Measurements from ENCODE around the gene LRSAM1.

The LRSAM1 gene

DNA sequence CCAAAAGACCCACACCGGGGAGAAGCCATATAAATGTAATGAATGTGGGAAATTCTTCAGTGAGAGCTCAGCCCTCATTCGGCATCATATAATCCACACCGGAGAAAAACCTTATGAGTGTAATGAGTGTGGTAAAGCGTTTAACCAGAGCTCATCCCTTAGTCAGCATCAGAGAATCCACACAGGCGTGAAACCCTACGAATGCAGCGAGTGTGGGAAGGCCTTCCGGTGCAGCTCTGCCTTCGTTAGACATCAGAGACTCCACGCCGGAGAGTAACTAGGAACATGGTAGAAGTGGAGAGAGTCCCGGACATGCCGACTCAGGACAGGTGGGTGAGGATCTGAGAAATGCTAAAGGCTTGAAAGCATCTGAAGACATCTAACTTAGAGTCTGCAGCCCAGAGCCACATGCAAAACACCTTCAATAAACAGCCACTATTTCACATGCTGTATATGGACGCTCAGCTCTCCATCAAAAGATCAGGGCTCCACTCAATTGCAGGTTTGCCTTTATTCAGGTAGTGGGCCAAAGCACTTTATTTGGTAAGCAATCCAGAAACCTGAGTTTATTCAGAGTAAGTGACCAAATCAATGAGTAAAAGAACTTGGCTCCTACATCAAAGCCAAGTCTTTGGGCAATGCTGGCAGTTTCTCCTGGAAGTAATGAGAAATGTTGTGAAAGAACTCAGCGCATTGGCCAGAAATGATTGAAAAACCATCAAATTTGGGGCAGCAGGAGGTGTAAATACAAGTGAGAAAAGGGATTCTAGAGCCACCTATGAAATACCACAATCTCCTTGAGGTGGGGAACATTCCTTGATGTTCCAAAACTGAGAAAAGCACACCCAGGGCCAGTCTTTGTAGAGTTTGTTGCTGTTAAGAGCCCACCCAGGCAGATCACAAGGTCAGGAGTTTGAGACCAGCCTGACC is 6.1 kb upstream of the LRSAM1 start:
- peak; percentile 31 for TF ChIP-seq POLR2A (IDR thresholded peaks at IDR 0.05; ENCODE audit: low read depth, low read length)
- DNase-seq (ENCODE audit: insufficient read length, low spot score) (no peak), FAIRE-seq (no peak)

DNA sequence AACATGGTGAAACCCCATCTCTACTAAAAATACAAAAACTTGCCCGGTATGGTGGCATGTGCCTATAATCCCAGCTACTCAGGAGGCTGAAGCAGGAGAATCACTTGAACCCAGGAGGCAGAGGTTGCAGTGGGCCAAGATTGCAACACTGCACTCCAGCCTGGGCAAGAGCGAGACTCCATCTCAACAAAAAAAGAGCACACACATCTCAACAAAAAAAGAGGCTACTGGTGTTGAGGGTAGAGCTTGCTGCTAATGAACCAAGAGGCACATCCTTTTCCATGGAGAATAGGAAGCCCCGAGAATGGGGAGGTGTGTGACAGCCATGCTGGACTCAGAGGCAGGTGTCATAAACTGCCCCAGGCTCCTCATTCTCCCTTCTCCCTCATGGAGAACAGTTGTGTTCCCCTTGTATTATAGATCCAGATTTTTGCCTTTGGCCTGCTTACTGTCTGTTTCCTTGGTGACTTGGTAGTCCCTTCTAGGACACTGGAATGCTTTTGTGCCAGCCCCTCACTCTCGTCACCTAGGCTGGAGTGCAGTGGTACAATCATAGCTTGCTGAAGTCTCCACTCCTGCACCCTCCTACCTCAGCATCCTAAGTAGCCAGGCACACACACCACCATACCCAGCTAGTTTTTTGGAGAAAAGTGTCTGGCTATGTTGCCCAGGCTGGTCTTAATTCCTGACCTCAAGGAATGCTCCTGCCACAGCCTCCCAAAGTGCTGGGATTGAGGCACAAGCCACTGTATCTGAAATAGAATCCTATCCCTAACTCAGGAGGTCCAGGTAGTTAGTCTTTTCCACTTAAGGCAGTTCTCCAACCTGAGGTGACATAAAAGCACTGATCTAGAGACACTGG is 5.2 kb upstream of the LRSAM1 start:
- no peak for FAIRE-seq
- no peak for DNase-seq (ENCODE audit: insufficient read length, low spot score)

DNA sequence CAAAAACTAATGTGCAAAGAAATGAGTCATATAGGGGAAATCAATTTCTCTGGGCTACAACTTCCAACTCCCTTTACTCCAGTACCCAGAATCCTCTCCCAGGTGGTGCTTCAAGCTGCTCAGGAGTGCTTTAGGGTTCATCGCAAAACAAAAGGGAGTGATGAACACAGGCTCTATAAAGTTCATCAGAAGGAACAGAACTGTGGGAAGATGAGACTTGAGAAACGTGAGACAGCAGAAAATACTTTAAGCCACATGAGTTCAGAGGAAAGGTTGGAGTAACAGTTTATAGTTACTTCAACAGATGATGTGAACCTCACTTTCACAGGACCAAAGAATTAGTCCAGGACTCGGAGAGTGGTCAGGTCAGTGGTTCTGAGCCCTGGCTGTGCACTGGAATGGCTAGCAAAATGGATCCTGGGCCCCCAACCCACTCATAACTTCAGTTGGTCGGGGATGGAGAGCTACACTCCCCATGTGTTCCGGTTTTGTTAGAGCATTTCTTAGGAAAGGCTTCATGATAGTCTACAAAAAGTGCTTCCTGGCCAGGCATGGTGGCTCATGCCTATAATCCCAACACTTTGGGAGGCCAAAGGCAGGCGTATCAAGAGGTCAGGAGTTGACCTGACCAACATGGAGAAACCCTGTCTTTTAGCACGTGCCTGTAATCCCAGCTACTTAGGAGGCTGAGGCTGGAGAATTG is 4.4 kb upstream of the LRSAM1 start:
- DNase-seq (ENCODE audit: insufficient read length, low spot score) (no peak), FAIRE-seq (no peak)
- no peak for TF ChIP-seq POLR2A (IDR thresholded peaks at IDR 0.05; ENCODE audit: low read depth, low read length)

More for the DNA sequence above, 5.2 kb upstream of the LRSAM1 start:
- TF ChIP-seq POLR2A (IDR thresholded peaks at IDR 0.05; ENCODE audit: low read depth, low read length), result no peak

DNA sequence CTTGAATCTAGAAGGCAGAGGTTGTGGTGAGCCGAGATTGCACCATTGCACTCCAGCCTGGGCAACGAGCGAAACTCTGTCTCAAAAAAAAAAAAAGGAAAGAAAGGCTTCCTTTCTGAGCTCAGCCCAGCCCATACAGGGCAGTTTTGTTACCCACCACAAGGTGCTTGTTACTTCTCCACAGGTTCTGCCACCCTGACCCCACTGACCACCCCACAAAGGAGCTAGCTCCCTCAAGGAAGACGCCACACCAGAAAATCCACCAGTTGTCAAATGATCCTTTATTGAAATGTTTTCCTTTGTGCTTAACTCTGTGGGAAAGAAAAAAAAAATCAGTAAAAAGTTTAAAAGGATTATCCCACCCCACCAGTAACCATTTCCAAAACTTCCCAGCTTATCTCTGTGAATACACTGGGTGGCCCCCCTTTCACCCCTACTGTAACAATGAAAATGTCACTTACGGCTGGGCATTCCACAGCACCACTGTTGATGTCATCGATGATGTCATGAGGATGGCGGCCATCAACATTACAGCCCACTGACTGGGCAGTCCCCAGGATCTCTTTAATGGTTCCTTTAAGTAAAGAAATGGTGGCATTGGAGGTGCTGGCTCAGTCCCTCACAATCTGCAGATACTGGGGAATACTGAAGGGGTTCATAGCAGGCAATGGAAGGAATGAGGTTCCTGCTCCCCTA is 3.7 kb upstream of the LRSAM1 start:
- FAIRE-seq, result no peak
- no peak for DNase-seq (ENCODE audit: insufficient read length, low spot score)
- no peak for TF ChIP-seq POLR2A (IDR thresholded peaks at IDR 0.05; ENCODE audit: low read depth, low read length)

DNA sequence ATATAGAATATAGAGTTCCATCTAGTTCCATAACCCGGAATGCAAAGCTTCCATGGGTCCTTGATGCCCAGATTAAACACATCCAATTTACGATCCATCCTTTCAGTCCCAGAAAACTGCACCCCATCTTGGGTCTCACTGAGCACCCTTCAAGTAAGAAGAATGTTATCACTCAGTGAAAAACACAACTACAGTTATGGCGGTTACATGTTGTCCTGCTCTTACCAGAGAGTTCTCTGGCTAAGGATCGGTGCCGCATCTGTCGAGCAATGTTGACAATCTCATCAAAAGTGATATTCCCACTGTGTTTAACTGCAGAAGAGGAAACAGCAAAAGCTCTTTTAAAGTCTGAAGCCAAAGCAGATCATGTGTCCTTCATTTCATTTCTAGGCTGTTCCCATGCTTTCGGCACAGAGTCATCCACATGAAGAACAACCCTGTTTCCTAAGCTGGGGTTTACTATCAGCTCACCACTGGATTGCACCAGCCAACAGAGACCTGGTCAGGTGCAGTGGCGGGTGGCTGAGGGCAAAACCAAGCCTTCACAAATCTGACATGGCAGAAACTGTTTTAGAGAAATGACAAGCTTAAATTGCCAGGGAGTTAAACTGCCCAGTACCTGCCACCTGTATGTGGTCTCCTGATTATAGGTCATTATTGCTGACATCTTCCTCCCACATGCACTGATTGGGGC is 3.1 kb upstream of the LRSAM1 start:
- DNase-seq (ENCODE audit: insufficient read length, low spot score), result no peak
- no peak for TF ChIP-seq POLR2A (IDR thresholded peaks at IDR 0.05; ENCODE audit: low read depth, low read length)
- FAIRE-seq, result no peak

DNA sequence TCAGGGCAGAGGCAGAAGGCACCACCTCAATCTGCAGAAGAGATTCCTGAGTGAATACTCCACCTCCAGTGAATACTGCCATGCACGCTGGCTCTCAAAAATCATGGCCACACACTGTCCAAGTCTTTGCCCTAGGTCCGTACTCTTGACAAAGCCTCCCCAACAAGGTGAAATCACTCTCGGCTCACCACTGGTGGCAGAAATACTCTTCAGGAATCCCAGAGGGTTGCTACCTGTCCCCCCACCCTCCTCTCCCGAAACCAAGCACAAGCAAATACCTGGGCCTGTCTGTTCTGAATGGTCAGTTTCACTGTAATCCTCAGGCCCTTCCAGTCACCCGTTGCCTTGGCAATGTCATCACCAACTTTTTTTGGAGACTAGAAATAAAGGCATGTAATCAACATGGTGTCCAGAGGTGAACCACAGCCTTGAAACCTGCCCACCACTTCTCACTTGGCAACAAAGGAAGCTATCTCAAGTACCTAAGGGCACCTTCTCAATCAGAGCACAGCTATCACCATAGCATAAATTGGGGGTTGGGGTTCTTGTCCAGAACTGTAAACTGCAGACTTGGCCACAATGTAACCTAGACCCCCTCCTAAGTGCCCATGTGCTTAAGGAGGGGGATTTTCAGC is 1.9 kb upstream of the LRSAM1 start:
- TF ChIP-seq POLR2A (IDR thresholded peaks at IDR 0.05; ENCODE audit: low read depth, low read length), result no peak
- DNase-seq (ENCODE audit: insufficient read length, low spot score) (no peak), FAIRE-seq (no peak)

- no peak for DNase-seq (ENCODE audit: insufficient read length, low spot score)
- TF ChIP-seq POLR2A (IDR thresholded peaks at IDR 0.05; ENCODE audit: low read depth, low read length), result no peak
- no peak for FAIRE-seq
These were observed 1.0 kb upstream of the LRSAM1 start for GRCh38 chr9:127450243-127450760.

GRCh38 chr9:127451608-127451857 is 223 bp downstream of the LRSAM1 start:
- DNase-seq (ENCODE audit: insufficient read length, low spot score) (no peak), FAIRE-seq (no peak)
- TF ChIP-seq POLR2A (IDR thresholded peaks at IDR 0.05; ENCODE audit: low read depth, low read length), result no peak

- DNase-seq (ENCODE audit: insufficient read length, low spot score) (peak; percentile 91), FAIRE-seq (no peak)
- peak; percentile 35 for TF ChIP-seq POLR2A (IDR thresholded peaks at IDR 0.05; ENCODE audit: low read depth, low read length)
These were observed 747 bp downstream of the LRSAM1 start for GRCh38 chr9:127451858-127452656.

GRCh38 chr9:127452691-127453090 is 1.4 kb downstream of the LRSAM1 start:
- FAIRE-seq (no peak), DNase-seq (ENCODE audit: insufficient read length, low spot score) (no peak)
- no peak for TF ChIP-seq POLR2A (IDR thresholded peaks at IDR 0.05; ENCODE audit: low read depth, low read length)

DNA sequence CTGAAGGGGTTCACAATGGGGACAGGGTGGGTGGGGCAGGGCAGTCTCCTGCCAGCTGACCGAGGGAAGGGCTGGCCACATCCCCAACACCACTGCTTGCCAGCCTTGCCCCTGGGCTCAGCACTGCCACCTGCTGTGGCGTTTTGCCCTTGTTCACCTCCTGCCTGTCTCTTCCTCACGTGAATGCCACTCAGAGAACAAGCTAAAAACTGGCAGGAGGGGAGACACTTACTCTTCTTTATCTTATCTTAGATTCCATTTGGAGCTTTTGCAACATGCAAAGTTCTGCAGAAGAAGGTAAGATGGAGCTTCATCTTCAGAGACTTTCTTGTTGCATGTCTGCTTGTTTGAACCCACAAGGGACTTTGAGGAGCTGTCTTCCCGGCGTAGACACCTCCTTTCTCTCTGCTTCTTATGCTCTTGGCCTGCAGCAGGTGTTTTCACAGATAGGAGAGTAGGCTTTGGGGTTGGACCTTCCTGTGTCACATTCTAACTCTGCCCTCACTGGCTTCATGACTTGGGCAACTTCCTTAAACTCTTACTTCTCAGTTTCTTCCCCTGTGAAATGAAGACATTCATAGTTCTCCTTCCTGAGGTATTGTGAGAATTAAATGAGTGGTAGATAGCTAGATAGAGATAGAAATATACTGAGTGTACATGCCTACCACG is 4.1 kb downstream of the LRSAM1 start:
- FAIRE-seq (no peak), DNase-seq (ENCODE audit: insufficient read length, low spot score) (peak; percentile 66)
- no peak for TF ChIP-seq POLR2A (IDR thresholded peaks at IDR 0.05; ENCODE audit: low read depth, low read length)
